ENCODE measurements around the gene KRTAP10-4.

DNA sequence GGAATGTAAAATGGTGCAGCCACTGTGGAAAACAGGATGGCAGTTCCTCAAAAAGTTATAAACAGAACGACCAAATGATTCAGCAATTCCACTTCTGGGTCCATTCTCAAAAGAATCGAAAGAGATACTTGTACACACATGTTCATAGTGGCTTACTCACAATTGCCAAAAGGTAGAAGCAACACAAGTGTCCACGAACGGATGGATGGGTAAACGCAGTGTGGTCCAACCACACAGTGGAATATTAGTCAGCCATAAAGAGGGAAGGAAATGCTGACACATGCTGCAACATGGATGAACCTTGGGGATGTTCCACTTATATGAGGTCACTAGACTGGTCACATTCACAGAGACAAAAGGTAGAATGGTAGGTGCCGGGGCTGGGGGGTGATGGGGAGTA, 38.8 kb upstream of the KRTAP10-4 start:
- TF ChIP-seq, protein P1, sequence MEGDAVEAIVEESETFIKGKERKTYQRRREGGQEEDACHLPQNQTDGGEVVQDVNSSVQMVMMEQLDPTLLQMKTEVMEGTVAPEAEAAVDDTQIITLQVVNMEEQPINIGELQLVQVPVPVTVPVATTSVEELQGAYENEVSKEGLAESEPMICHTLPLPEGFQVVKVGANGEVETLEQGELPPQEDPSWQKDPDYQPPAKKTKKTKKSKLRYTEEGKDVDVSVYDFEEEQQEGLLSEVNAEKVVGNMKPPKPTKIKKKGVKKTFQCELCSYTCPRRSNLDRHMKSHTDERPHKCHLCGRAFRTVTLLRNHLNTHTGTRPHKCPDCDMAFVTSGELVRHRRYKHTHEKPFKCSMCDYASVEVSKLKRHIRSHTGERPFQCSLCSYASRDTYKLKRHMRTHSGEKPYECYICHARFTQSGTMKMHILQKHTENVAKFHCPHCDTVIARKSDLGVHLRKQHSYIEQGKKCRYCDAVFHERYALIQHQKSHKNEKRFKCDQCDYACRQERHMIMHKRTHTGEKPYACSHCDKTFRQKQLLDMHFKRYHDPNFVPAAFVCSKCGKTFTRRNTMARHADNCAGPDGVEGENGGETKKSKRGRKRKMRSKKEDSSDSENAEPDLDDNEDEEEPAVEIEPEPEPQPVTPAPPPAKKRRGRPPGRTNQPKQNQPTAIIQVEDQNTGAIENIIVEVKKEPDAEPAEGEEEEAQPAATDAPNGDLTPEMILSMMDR (IDR thresholded peaks at IDR 0.05; ENCODE audit: low read depth, low read length, poor library complexity, severe bottlenecking) = no peak
- no peak for TF ChIP-seq EZH2phosphoT487 (IDR thresholded peaks at IDR 0.05; ENCODE audit: borderline replicate concordance, low read length)
